GM21381 (cell line): ENCODE measurements around the gene TRA2B.

Experiments used
- ATAC-seq: cut with Tn5 transposase; IDR thresholded peaks from one replicate; pipeline ENCODE4 v1.9.1; 2021; ENCODE audit warnings: mild to moderate bottlenecking, moderate library complexity; ENCODE audit not compliant: unreplicated experiment

TRA2B gene

DNA sequence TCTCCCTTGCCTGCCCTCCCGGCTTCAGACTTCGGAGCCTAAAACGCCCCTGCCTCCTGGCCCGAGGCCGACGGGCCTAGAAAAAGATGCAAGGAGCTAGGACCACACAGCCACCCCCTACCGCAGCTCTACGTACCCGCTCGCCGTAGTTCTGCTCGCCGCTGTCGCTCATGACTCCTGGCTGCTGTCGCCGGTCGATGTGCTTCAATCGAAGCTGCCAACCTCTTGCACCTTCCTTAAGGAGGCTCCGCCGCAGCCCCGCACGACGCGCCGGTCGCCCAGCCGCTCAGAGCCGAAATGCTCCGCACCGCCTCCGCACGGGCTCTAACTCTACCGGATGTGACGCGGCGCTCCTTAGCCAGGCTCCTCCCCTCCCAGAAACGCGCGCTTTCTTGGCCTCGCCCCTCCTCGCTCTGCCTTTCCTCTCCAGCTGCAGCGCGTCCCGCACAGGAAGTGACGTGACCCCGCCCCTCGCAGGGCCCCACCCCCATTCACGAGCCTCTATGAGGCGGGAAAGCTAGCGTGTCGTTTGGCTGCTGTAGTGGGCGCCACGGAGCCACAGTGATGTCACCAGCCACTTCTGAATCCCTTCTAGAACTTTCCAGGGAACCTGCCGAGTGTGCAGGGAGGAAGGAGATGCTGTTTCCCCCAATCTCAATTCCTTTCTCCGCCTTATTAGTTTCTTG, at the start of gene TRA2B:
Gene TRA2B (minus strand): TSS at position 326 of the 686 bp plus-strand sequence. CDS start 154 bp downstream, at position 172.
- peak; percentile 92 for ATAC-seq

DNA sequence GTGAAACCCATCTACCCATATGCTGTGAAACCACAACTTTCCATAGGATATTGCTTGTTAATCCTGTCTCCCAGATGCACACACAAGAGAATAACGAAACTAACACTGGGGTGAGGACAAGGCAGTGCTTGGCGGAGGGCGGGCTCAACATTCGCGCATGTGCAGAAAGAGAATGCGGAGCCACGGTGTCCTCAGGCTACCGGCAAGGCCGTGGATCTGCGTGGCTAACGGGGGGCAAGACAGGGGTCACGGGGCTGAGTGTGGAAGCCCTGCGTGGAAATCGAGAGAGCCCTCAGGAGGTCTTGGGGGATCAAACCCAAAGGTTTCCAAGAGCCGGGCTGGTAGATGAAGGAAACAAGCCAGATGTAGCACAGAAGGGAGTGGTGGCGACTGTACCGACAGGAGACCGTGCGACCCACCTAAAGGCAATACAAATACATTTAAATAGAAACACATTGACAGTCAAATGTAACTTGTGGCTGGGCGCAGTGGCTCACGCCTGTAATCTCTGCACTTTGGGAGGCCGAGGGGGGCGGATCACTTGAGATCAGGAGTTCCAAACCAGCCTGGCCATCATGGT, 48.5 kb upstream of the TRA2B start:
- no peak for ATAC-seq

DNA sequence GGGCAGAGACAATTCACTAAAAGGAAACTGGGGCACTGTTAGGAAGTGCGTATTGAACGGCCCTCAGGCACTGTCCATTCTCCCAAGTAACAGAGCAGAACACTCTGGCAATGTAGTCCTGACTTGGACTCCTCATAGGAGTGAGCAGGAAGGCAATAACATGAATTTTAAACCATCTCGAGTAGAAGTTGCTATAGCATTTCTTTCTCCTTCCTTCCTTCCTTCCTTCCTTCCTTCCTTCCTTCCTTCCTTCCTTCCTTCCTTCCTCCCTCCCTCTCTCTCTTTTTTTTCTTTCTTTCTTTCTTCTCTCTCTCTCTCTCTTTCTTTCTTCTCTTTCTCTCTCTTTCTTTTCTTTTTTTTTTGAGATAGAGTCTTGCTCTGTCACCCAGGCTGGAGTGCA, 46.4 kb upstream of the TRA2B start:
- ATAC-seq, result no peak

DNA sequence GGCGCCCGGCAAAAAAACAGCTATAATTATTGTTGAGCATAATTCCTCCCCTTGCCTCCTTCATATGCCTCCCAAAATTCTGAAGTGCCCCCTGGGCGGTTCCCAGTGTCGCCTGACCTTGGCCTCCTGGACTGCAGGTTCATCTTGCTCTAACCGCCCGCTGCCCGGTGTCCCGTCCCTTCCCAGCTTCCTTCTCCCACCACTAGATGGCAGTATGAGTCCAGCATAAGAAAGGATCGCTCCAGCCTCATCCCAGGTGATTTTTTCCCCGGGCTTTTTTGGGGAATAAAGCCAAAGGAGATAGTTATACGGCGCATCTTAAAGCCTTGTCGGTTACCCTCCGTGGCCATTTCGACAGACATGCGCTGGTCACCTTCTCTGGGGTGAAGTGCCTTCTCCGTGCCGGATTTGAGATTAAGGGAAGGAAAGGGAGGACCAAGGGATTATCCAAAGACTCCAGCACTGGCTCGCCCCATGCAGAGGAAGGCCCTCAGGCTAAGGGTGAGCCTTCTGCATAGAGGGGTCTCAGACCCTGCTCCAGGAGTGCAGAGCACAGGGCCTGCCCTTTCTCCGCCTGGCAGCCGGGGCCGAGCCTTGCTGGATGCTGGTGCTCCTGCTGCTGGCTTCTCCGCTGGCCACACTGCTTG, 45.8 kb upstream of the TRA2B start:
- no peak for ATAC-seq

DNA sequence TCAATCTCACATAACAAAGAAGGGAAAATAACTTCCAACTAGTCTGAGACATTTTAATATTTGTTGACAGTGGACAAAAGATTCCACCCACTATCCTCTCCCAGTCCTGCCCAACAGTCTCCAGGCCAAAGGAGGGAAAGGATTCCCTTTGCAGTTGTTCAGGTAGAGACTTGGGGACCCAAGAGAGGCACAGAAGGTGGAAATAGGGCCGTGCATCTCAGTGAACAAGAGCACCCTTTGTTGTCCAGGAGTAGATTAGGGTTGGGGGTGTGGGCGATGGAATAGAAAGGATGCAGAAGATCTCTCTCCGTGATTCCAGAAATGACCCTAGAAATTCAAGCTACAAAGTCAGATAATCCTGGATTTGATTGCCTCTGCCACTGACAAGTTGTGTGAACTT, 44.8 kb upstream of the TRA2B start:
- no peak for ATAC-seq

DNA sequence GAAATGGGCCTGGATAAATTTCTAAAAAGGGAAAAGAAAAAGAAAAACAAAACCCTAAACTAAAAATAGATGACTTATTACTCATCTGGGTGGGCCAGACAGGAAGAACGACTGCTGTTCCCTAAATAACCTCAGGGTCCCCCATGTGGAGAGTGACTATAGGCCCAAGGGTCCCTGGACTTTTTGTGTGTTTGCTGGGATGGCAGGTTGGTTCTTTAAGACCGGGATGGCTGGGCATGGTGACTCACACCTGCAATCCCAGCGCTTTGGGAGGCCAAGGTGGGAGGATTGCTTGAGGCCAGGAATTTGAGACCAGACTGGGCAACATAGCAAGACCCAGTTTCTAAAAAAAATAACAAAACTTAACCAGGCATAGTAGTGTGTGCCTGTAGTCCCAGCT, 43.8 kb upstream of the TRA2B start:
- no peak for ATAC-seq

DNA sequence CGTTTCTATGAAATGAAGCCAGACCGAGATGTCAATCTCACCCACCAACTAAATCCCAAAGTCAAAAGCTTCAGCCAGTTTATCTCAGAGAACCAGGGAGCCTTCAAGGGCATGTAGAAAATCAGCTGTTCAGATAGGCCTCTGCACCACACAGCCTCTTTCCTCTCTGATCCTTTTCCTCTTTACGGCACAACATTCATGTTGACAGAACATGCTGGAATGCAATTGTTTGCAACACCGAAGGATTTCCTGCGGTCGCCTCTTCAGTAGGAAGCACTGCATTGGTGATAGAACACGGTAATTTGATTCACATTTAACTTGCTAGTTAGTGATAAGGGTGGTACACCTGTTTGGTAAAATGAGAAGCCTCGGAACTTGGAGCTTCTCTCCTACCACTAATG, 41.9 kb upstream of the TRA2B start:
- ATAC-seq, result no peak

DNA sequence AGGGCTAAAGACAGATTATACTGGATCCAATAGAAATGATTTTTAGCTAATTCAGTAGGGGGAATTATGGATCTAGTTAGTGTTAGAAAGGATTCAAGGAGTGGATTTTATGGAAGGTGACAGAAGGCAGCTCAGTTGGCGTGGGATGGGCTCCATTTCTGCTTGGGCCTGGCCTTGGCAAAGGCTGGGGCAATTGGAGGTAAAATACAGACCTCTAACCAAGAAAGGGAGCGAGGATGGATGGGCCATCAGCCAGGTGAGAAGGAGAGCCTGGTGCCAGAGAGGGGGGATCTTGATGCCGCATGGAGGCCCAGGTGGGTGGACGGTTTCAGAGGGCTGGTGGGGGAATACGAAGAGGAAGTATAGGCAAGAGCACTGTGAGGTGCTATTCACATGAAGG, 40.7 kb upstream of the TRA2B start:
- no peak for ATAC-seq

DNA sequence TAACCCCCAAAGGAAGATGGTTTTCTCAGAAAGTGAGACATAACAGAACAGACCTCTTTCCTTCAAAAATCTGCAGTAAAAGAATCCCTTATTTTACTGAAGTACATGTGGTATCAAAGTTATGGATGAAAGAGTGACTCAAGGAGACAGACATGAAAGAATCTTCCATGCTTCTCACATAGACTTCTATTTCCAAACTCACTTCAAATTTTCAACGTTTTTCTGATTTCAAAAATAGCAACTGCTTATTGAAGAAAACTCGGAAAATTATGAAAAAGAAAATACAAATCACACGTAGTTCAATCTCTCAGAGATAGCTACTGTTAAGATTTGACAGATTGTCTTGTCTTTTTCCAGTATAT, 39.8 kb upstream of the TRA2B start:
- no peak for ATAC-seq

DNA sequence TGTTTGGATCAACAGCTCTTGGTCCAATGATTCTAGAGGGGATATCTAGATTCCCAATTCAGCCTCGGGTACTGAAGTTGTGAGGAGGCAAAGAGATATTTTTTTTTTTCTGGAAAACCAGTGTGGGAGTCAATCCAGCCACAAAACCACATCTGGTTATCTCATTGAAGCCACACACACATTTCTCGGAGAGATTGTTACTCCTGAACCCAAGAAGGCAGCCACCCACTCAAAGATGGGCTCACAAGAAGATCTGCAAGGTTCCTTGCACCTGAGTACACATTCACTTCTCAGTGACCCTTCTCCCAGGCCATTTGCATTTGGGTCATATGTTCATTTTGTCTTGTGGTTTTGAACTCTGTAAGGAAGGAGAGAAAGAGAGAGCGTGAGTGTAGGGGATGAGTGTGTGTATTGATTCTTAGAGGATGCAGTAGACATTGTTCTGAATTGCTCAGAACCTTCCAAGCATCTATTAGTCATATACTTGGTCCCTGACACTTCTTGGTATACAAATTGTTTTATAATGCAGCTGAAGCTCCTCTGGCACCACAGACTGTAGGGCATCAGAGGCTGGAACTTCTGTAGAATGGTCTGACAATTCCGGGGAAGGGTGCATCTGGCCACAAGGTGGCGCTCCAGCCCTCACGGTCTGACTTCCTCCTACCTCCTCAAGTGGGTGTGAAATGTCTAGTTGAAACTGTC, 39.3 kb upstream of the TRA2B start:
- ATAC-seq, result peak; percentile 92

DNA sequence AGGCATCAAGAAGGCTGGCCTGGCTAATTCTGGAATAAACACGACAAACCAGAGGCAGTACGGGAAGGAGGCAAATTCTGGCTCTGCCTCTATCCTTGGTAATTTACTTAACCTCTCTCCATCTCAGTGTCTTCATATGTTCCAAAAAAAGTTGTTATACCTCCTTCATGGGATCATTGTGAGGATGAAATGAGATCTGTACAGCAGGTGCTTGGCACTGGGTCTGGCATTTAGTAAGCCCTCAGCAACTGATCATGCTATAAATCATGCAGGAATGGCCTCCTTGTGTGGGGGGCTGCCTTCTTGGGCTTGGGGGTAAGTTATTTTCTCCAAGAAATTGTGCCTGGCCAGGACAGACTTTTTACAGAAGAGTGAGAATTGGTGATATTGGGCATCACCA, 38.3 kb upstream of the TRA2B start:
- no peak for ATAC-seq

DNA sequence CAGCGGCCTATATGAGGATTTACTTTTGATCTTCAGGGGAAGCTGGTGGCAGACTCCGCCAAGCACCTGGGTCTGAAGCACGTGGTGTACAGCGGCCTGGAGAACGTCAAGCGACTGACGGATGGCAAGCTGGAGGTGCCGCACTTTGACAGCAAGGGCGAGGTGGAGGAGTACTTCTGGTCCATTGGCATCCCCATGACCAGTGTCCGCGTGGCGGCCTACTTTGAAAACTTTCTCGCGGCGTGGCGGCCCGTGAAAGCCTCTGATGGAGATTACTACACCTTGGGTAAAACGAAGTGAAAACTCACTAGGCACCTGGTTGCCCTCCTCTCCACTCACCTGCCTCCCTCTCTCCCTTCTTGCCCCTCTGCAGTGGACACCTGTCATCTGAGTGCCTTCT, 33.8 kb upstream of the TRA2B start:
- ATAC-seq, result no peak

DNA sequence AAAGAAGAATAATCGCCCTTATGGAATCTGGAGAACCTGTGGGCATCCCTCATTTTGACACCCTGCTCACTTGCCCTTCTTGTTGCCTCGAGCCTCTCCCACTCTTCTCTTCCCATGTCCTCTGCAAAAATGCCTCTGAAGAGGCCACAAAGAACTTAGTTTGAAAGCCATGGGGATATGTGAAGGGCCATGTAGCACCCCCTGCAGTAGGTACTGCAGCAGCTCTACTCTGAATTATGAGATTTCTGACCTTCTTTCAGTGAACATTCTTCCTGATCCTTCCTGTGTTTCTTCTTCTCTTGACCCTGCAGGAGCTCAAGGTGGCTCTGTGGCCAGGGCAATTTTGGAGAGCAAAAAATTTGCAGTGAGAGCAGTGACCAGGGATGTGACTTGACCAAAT, 30.4 kb upstream of the TRA2B start:
- ATAC-seq, result no peak

DNA sequence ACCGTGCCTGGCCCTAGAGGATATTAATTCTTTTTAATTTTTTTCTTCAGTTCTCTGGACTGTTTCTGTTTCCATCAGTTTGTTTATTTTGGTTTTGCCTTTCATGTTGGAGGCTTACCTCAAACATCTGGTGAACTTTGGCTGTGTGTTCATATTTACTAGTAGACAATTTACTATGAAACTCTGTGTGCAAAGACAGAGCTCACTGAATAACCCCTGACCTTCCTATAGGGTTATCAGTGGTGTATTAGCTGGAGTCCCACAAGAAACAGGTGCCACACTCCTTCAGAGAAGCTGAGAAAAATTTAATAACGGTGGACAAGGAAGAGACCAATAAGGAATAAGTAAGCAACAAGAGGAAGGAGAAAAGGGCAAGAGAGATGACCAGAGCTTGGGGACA, 28.8 kb upstream of the TRA2B start:
- ATAC-seq, result no peak

DNA sequence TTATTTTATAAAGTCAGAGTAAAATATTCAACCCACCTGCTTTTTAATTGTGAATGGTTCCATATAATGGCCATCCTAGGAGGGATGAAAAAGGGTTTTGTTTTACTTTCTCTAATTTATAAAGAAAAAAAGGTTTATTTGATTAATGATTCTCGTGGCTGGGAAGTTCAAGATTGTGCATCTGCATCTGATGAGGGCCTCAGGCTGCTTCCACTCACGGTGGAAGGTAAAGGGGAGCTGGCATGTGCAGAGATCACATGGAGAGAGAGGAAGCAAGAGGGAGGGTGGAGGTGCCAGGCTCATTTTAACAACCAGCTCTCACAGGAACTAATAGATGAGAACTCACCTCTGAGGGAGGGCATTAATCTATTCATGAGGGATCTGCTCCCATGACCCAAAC, 27.7 kb upstream of the TRA2B start:
- no peak for ATAC-seq

DNA sequence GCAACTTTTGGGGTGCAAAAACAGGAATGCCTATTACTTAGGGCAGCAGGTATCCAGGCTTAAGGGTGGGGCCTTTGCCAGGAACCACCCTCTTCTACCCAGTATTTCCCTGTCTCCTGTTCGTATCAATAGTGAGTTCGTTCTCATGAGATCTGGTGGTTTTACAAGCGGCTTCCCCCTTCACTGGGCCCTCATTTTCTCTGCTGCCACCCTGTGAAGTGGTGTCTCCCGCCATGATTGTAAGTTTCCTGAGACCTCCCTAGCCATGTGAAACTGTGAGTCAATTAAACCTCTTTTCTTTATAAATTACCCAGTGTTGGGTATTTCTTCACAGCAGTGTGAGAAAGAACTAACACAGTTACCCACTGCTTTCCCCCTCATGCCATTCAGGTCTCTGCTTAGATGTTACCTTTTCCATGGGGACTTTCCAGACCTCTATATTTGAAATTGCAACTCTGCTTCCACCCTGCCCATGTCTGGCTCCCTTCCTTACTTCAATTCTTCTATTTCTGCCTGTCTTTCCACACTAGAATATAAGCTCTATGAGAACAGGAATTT, 23.9 kb upstream of the TRA2B start:
- no peak for ATAC-seq

DNA sequence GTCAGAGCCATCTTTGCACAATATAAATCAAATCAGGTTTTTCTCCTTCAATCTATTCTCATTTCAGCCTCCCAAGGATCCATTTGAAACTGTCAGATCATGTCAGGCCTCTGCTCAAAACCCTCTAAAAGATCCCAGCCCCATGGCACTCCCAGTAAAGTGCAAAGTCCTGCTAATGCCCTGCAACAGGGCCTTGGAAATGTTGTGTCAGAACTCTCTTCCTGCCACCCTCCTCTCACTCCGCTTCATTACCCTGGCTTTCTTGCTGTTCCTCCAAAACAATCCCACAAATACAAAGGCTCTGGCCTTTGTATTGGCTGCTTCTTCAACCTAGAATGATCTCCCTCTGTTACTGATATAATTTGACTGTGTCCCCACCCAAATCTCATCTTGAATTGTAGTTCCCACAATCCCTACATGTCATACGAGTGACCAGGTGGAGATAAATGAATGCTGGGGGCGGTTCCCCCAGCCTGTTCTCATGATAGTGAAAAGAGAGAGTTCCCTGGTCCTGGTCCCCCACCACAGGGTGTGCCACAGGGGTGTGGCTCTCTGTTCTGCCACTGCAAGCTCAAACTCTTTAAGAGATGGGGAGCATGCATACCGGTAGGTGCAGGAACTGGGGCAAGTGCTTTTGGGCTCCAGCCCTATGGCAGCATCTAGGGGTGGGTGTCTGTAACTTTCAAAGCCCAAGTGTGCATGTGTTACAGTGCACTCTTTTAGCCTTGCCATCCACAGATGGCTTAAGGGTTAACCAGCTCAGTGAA, 22.9 kb upstream of the TRA2B start:
- no peak for ATAC-seq

DNA sequence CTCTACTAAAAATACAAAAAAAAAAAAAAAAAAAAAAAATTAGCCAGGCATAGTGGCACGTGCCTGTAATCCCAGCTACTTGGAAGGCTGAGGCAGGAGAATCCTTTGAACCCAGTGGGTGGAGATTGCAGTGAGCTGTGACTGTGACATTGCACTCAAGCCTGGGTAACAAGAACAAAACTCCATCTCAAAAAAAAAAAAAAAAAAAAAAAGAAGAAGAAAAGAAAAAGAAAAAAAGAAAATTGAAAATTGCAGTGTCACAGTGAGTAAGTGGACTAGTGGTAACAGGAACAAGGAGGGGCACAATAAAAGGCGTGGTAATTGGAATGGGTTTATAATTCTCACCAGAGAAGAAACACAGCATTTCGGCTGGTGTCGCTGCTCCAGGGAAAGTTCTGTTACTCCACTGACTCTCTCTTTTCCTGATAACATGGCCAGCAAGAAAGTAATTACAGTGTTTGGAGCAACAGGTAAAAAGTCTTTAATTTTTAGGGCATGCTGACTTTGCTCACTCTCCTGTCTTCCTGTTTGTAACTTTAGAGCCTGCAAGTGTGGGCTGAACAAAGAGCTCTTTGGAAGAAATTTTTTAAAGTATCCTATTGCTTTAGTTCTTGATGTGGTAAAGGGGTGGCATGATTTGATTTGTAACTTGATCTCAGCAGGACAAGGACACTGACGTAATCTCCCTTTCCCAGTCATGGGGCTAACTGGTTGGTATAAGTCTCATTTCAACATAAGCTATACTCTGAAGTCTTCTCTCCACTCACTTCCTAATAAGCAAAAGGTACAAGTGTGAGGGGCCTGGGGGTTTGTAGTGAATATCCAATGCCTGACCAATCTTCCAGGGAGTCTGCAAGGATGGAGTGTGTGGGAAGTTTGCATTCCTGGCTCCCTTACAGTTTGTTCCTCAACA, 22.1 kb upstream of the TRA2B start:
- no peak for ATAC-seq

DNA sequence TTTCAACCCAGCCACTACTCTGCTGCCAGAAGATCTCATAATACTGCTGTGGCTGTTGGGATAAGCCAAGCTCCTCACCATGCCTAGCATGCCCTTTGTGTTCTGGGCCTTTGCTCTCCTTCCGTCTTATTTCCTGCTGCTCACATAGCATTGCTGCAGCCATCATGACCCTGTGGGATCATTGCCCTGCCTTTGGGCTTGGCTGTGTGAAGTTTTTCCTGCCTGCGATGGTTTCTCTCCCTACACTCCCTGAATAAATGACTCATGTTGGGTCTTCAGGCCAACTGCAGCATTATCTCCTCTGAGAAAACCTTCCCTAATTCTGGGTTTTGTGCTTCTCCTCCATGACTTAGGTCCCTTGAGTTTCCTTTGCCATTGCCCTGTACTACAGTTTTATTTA, 20.8 kb upstream of the TRA2B start:
- no peak for ATAC-seq

DNA sequence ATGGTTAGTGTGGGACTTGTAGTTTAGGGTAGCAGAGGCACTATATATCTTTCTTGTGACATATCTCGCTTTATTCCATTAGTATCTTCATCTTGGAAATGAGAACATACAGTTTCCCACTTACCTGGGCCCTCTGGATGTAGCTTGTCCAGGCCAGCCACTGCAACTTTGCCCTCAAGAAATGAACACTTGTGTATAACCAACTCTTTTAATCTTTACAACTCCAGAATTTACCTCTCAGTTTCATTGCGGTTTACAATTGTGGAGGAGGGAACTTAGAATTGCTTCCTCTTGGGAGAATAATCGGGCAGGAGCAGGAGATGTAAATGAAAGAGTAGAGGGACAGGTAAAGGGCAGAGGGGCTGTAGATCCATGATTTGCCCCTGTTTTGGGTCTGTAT, 18.4 kb upstream of the TRA2B start:
- ATAC-seq, result no peak
